Measurements from ENCODE around the gene ST6GALNAC3.
"Not testable (repeated sequence)": the region's sequence is repeated elsewhere in the genome, so short reads cannot be mapped to it uniquely, and the experiment has no call there.

ST6GALNAC3 gene

DNA sequence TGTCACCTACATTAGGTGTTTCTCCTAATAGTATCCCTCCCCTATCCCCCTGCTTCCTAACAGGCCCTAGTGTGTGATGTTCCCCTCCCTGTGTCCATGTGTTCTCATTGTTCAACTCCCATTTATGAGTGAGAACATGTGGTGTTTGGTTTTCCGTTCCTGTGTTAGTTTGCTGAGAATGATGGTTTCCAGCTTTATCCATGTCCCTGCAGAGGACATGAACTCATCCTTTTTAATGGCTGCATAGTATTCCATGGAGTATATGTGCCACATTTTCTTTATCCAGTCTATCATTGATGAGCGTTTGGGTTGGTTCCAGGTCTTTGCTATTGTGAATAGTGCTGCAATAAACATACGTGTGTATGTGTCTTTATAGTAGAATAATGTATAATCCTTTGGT, 267.3 kb downstream of the ST6GALNAC3 start:
- not testable (repeated sequence) for DNase-seq (ENCODE audit: low spot score)

DNA sequence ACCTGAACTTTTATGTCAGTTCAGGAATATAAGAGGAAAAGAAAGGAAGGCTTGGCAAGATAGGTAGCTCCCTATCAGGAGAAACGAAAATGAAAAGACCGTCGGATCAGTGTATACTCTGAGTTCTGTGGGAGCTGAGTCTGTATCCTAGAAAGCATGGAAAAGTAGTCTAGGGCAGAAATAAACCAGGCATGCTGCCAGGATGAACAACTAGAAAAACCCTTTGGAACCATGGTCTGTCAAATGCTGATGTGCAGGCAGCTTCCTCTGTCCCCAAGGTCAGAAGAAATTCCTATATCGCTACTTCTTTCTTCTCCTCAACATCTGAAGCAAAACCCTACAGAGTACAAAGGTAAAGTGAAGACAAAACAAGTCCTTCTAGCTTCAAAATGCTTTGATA, 268.8 kb downstream of the ST6GALNAC3 start:
- DNase-seq (ENCODE audit: low spot score), result no peak

DNA sequence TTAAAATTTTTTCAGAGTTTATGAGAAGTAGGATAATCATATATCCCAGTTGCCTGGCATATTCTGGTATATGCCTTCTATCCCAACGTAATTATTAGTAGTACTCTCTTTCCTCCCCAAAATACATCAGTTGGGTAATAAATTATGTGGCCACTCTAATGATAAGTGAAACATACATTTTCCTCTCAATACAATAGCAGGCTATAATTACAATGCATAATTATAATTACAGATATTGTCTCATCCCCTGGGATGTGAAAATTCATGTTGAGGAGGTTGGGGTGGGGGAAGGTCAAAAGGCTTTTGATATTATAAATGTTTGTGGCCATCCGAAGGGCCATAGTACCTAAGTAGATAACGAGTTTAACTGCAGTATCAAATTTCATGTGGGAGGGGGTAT, 277.1 kb downstream of the ST6GALNAC3 start:
- DNase-seq (ENCODE audit: low spot score), result no peak

DNA sequence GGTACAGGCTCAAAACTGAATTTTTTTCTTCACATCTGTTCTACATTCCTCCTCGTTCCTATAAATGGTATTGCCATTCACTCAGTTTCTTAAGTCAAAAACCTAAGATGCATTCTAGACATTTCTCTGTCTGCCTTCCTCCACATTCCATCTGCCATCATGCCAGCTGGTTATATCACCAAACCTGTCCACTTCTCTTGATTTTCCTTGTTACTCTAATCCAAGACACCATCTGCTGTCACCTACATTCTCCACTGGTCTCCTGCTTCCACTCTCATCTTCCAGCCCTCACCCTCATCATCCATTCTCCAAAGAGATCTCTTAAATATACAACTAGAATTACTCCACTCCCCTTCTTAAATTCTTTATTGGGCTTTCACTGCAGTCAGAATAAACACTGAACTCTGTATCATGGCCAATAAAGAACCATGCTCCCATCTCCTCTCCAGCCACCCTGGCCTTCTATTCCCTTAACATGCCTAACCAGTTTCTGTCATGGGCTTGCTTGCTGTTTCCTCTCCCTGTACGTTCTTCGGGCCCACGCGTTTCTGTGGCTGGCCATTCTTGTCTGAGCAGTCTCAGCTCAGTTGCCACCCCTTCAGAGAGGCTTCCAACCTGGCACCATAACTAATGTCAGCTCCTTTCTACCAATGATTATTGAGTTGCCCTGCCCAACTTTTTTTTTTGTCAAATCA, 278.3 kb downstream of the ST6GALNAC3 start:
- no peak for DNase-seq (ENCODE audit: low spot score)

DNA sequence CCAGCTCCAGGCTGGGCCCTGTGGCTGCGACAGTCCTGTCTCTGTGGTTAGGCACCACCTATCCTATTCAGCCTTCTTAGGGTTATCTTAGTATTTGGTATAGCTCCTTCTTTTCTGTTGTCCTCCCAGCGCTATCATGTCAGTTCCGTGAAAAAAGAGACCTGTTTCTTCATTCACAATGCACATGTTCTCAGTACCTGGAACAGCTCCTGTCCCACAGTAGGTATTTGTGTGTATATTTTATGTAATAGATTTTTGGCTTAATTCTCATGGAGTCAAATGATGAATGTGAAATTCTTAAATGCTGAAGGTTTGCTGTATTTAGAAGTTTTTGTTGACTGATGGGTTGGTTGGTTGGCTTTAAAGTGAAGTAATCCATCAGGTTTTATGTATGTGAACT, 279.7 kb downstream of the ST6GALNAC3 start:
- no peak for DNase-seq (ENCODE audit: low spot score)

DNA sequence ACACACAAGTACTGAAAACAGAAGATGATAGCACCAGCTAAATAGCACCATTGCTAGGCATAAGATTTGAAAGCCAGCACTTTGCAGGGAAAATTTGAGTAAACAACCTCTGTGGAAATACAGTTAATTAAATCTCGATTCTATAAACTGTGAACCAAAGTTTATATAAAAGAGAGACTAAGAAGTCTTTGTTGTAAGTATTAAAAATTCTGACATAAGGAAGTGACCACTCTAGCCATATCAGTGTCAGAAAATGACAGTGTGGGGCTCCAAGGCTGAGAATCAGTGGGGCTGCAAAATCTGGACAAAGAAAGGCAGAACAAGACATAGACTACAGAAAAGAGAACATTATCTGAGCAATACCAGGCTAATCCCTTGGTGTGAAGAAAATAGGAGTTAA, 292.2 kb downstream of the ST6GALNAC3 start:
- DNase-seq (ENCODE audit: low spot score), result no peak

DNA sequence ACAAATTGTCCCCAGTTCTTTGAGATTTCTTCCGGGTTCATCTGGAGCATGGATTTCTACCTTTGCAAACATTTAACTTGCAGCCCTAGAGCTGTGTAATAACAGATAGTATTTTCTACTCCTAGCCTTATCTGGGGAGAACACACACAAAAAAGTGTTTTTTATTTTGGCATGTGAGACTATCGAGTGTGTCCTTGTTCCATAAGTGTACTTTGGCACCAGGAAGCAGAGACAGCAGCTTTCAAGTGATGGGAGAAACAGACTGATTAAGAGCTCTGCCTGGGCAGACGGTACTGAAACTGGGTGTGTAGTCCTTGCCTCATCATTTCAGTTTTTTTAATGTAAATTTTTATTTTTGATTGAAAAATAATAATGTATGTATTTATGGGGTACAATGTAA, 297.4 kb downstream of the ST6GALNAC3 start:
- no peak for DNase-seq (ENCODE audit: low spot score)

DNA sequence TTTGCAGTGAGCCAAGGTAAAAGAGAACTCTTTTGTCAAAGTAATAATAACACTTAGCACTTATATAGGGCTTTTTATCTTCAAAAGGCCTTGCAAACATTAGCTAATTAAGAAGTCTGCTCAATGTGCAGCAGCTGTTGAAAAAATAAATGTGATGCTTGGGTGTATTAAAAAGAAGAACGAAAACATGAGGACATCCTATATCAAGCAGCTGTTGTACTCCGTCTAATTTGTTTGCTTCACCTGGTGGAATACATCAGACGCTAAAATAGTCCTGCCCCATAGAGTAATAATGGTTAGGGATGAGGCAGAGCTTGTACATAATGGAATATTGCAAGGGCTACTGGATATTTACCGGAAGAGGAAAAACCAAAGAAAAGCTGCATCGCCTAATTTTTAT, 299.5 kb downstream of the ST6GALNAC3 start:
- DNase-seq (ENCODE audit: low spot score), result no peak

DNA sequence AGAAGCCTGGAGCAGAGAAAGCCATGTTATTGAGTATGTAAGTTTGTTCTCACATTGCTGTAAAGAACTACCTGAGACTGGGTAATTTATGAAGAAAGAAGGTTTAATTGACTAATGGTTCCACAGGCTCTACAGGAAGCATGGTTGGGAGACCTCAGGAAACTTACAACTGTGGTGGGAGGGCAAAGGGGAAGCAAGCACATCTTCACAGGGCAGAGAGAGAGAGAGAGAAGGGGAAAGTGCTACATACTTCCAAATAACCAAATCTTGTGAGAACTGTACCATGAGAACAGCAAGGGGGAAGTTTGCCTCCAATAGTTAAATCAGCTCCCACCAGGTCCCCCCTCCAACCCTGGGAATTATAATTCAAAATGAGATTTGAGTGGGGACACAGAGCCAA, 302.7 kb downstream of the ST6GALNAC3 start:
- DNase-seq (ENCODE audit: low spot score), result no peak

DNA sequence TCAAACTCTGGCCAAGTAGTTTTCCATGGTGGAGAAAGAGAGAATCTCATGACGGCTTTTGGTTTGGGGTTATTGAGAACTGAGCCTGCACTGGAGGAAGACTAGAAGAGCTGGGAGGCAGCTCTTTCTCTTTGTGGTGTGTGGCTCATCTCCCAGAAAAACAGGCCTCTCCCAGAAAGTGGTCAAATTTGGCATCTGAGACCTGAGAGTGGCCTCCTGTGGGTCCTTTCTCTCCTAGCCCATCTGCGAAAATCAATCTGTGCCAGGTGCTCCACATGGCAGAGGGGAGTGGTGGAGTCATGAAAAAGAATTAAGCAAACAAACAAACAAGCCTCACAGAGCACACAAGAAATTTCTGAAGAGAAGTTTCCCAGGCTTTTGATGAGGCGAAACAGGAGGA, 305.0 kb downstream of the ST6GALNAC3 start:
- no peak for DNase-seq (ENCODE audit: low spot score)

DNA sequence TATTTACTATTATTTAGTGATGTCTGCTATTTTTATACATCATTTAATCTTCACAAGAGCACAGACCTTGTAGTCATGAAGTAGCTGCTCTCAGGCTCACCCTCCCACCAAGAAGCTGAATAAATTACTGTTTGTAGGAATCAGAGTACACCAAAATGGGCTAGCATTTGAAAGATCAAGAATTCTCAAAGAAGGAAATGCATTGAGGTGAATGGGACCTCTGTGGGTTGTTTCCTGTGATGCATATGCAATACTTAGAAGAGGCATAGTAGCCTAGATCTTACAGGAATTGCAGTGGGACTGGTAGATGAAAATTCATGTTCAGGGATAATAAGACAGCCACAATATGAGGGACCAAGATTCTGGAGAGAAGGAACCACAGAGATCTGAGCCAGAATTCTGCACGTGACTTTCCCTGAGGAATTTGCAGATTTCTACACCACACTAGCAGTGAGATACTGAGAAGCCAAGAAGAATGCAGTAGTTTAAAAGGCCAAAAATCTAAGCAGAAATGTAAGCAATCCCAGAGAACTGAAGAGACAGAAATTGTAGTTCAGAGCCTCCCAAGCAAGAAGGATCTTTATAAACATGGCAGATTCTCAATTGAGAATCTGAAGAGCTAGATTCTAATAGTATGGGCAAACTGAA, 307.0 kb downstream of the ST6GALNAC3 start:
- no peak for DNase-seq (ENCODE audit: low spot score)

DNA sequence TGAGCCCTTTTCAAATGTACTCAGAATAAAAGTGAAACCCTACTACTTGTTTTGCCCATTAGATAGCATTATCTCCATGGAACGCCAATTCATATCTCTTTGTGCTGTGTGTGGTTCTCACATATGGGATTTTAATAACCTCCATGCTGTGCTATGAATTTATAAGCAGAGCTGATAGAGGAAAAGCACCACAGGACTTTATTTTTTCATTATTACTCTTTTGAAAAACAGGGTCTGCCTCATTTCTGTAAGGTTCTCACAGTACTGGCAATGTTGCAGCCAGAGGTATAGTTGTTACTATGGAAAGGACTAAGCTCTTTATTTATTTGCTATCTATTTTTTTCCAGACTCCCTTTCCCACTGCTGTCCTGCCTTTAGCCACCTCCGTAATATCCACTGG, 313.7 kb downstream of the ST6GALNAC3 start:
- DNase-seq (ENCODE audit: low spot score), result no peak

DNA sequence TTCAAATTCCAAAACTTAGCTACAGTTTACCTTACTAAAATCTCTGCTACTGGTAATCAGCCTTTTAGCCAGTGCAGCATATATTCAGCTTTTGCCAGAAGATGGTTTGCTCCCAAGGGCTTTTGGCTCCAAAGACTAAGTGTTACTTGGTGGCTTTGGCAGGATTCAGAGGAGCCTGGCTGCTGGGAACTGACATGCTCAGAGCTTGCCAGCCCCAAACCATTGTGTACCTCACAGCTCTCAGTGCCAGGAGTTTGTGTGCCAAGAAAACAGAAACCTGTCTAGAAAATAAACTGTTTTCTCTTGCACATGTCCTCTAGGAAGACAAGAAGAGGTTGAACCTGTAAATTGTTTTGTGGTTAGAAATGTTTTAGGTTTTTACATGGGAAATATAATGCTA, 315.9 kb downstream of the ST6GALNAC3 start:
- no peak for DNase-seq (ENCODE audit: low spot score)

DNA sequence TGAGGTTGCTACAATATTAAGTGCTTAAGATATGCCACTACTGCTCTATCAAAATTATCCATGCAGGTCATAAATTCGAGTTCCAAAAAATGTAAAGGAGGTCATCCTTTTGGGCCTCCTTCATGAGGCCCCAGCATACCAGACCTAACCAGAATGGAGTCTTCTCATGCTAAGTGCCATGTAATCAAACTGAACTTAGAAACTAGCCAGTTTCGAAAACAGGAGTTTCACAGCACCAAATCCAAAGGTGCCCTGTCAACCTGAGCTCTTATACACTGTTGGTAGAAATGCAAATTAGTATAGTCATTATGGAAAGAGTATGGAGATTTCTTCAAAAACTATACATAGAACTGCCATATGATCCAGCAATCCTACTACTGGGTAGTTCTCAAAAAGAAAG, 320.5 kb downstream of the ST6GALNAC3 start:
- DNase-seq (ENCODE audit: low spot score), result no peak

DNA sequence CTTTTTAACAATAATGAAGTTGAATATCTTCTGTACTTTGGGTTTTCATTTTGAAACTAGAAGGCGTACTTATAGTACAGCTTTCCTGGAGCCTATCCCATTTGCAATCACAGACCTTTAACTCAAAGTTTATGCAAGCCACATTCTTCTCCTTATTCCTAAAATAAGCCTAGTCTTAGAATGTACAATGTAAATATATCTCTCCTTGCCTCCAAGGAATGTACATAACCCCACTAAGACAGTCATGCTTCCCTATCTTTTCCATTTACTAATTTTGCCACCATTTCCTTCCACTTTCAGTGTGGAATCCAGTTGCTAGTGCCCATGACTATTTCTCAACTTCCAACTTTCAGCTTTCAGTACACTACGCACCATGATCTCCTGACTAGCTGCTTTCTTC, 327.6 kb downstream of the ST6GALNAC3 start:
- no peak for DNase-seq (ENCODE audit: low spot score)

DNA sequence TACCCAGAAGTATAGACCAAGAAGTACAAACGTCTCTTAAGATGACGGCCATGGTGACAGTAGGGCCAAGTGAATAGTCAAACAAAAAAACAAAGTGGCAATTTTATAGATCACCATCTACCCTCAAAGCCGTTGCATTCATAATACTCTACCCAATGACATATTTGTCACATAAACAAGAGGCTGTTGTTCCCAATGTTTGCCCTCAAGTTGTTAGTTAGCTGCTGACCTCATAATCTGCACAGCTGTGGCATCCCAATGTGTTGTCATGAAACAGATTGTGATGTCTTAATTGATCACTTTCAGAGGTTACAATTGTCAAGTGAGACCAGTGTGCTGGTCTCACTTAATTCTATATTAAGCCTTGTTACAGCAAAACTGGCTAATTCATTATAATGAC, 333.8 kb downstream of the ST6GALNAC3 start:
- no peak for DNase-seq (ENCODE audit: low spot score)

DNA sequence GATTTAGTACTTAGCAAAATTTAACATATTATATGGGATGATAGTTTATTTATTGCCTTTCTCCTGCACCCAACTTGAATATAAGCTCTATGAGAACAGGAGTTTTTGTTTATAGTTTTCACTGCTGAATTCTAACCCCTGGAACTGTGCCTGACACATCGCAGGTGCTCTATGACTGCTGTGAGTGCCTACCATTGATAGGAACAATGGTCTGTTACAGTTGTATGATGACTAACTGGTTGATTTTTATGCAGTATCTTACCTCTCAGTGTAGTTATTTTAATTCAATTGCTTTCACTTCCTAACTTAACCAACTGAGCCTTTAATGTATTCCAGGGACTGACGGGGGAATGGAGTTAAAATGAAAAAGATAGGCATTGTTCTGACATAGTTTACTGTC, 336.0 kb downstream of the ST6GALNAC3 start:
- no peak for DNase-seq (ENCODE audit: low spot score)

DNA sequence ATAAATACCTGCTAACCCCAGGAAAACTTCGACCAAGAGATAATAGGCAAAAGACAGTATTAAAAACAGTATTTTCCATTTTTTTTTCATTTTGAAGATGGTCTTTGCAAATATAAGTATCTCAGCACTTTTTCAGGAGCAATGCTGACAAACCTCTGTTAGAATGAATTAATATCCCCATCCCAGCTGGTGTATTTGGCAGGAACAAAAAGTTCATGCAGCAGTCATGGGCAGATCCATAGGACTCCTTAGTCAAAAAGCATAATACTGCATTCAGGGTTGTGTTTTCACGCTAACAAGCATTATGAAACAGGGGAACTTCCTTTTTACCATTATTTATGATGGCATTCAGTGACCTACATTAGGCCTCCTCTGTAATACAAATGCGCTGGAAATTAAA, 344.0 kb downstream of the ST6GALNAC3 start:
- DNase-seq (ENCODE audit: low spot score), result no peak

DNA sequence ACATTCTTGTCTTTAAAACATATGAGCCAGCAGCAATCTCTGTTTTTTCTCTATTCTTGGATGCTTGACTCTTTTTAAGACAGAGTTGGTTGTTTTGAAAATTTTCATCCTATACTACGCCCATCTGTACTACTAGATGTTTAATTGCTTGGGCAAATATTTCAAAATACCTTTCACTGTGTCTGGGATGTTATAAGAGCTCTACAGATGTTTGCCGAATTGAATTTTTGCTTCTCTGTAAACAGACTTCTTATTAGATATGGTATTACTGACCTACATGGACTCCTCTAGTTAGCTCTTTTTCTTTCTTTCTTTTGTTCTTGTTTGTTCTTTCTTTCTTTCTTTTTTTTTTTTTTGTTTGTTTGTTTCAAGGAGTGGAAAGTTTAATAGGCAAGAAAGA, 345.1 kb downstream of the ST6GALNAC3 start:
- no peak for DNase-seq (ENCODE audit: low spot score)

DNA sequence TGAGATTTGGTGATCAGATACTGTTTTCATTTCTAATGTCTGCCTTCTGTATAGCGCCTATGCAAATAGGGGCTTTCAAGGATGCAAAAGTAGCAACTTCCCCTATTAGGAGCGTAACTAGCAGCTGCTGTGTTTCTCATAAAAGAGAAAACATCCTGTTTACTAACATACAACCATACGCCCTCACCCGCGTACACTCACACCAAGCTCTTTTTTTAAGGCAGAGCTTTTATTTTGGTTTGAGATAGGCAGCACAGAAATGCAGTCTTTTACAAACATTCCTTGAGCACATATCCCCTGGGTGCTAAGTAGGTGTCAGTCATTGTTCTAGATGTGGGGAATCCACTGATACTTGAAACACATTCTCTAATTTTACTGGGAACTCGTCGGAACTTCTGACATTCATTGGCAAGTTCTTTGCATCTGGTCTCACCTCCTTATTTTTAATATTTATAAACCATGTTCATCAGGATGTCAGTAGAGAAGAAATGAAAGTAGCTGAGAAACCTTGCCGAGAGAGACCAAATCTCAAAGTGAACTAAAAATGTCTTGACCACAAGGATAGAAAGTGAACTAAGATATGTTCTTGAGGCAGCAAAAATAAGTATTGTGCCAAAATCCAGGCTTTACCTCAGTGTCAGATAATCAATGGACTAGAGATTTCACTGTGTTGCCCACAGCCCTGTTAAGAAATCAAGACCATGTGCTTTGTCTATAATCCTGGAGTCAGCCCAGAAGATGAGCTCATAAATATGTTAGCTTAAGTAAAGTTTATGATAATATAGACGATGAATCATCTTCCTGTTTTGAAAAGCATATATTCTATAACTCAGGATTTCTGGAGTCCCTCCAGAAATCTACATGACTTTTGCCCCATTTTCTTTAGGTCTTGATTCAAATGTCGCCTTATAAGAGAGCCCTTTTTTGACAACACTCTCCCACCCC, 350.9 kb downstream of the ST6GALNAC3 start:
- DNase-seq (ENCODE audit: low spot score), result peak; percentile 12

DNA sequence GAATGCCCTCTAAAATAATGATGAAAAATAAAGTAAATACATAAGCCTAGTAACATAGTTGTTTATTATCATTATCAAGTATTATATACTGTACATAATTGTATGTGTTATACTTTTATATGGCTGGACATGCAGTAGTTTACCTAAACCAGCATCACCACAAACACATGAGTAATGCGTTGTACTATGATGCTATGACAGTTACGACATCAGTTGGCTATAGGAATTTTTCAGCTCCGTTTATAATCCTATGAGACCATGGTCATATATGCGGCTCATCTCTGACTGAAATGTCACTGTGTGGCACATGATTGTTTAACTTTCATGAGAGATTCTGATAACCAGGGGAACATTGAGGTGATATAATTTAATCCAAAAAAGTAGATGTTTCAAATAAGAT, 352.1 kb downstream of the ST6GALNAC3 start:
- DNase-seq (ENCODE audit: low spot score), result no peak

DNA sequence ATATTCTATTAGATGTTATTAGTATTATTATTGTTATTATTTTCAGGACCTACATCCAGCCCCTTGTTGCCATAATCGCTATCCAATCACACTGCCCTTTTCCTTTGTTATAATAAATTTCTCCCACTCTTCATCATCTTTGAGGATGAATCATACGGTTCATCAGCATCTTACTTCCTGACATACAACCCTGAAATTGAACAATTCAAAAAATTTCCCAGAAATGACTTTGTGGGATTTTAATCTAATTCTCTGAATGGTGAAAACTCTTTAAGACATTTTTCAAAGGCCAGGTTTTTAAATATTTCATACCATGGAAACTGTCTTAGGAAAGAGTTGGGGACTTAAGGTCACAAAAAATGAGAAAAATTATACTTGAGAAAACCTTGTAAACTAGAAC, 353.5 kb downstream of the ST6GALNAC3 start:
- DNase-seq (ENCODE audit: low spot score), result no peak

DNA sequence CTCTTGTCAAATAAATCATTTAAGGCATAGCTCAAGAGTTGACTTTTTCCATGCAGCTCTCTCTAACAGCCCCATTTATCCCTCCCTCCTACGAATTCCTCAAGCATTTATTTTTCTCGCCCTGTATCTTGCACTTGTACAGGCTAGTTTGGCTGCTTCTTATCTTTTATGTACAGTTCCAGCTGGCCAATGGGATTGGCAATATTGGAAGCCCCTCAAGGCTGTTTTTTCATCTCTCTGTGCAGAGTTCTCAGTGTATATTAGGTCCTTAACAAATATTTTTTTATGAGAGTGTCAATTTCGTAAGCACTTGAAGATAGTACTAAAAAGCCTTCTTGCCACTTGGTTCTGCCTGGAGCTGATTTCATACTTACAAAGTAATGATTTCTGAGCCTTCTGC, 356.0 kb downstream of the ST6GALNAC3 start:
- no peak for DNase-seq (ENCODE audit: low spot score)

Data from AG08395 (cell line).